HG02759 (cell line): ENCODE measurements around the gene CCDC6.
"Not testable (repeated sequence)": the region's sequence is repeated elsewhere in the genome, so short reads cannot be mapped to it uniquely, and the experiment has no call there.

Source experiments
- ATAC-seq: cut with Tn5 transposase; IDR thresholded peaks from one replicate; pipeline ENCODE4 v1.9.1; 2021; ENCODE audit warnings: mild to moderate bottlenecking, moderate library complexity; ENCODE audit not compliant: unreplicated experiment

CCDC6 gene

DNA sequence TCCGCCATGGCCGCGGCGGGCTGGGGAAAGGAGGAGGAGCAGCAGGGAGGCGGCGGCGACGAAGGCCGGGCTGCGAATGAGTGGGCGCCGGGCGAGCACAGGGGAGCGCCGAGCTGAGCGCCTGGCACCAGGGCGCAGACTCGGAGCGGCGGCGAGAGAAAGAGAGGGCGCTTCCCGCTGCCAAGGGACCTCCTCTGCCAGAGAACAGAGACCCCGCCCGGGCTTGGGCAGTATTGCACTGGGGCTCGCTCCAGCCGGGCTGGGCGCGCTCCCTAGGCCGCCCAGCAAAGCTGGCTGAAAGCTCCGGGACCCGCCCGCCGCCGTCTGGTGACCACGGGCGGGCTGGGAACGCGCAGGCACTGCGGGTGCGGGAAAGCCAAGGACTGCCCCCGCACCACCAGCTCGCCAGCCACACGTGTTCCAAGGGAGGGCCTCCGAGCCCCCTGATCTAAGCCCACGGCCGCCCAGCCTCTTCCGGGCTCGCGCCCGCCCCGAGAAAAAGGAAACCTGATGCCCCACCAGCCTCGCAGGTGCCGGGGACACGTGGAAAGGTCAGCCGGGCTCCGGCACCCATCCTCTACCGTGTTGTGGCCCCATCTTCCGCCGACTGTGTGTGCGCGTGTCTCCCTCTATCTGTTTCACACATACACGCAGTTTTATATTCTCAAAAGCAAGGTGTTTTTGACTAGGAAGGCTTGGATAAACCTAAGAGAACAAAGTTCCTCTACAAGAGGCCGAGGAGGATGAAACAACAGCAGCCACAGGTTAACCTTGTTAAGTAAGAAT lies at the start of gene CCDC6:
Gene CCDC6, minus strand, starts transcription at position 140 of the 786 bp plus-strand sequence. Its CDS starts 132 bp downstream, at position 8.
- peak; percentile 83 for ATAC-seq

- no peak for ATAC-seq
Observed at GRCh38 chr10:59954296-59954695, 47.9 kb upstream of the CCDC6 start.

DNA sequence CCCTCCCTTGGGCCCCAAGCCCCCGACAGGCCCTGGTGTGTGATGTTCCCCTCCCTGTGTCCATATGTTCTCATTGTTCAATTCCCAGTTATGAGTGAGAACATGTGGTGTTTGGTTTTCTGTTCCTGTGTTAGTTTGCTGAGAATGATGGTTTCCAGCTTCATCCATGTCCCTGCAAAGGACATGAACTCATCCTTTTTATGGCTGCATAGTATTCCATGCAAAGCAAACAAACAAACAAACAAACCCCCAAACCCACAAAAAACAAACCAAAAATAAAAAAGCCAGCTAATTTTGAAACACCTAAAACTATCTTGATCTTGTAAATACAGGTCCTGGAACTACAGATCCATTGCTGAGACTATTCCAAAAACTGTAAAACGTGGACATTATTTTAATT lies 47.4 kb upstream of the CCDC6 start:
- not testable (repeated sequence) for ATAC-seq

DNA sequence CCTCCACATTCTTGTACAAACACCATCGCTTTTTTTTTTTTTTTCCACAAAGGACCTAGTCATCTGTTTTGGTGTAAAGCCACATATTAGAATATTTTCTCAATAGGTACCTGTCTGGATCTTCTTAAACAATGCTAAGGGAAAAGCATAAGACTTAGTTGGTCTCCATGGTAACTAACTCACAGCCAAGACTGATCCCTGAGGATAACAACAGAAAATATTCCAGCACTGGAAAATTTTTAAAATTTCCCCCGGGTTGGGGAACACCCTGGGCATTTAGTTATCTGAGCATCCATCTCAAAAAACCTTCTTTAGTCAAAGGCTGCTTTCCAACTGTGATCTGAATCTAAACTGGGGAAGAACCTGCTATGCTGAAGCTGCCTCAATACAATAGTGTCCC lies 43.7 kb upstream of the CCDC6 start:
- no peak for ATAC-seq

GRCh38 chr10:59949608-59950007 lies 43.3 kb upstream of the CCDC6 start:
- no peak for ATAC-seq

GRCh38 chr10:59945991-59946390 lies 39.6 kb upstream of the CCDC6 start:
- no peak for ATAC-seq

DNA sequence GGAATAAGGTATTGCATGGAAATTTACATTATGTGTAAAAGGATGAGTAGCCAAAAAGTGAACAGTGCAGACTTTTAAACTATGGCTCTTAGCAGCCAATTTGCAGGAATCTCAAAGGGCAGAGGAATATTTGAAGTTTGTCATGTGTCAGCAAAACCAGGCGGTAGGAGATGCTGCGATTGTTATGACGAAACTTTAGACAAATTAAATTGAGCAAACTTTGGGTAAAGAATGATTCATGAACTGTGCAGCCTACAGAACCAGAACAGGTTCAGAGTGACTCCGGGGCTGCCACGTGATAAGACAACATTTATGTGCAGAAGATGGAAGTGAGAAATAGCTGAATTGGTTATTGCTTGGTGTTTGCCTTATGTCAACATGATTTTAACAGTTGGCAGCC lies 39.2 kb upstream of the CCDC6 start:
- ATAC-seq, result no peak

DNA sequence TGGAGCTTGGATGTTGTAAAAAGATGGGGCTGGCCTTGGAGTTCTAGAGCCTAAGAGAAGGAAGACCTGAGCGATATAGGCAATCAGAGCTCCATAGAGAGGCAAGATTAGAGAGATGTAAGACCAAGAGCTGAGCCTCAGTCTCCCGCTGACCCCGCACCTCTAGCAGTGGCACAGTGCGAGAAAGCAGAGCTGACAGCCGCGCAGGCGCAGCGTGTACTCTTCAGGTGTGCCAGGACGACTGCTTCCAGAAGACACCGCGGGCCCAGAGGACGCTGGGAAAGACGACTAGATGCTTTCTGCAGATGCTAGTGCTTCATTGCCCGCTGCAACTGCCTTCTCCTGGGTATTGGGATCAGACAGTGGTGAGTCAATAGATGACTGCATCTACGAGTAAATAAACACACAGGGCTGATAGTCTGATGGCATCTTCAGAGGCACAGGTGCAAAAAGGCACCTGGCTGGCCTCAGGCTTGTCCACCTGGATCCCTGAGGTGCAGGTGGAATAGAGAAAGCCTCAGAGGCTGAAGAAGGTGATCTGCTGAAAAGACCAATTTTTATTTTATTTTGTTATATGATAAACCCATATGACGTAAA lies 38.1 kb upstream of the CCDC6 start:
- no peak for ATAC-seq

DNA sequence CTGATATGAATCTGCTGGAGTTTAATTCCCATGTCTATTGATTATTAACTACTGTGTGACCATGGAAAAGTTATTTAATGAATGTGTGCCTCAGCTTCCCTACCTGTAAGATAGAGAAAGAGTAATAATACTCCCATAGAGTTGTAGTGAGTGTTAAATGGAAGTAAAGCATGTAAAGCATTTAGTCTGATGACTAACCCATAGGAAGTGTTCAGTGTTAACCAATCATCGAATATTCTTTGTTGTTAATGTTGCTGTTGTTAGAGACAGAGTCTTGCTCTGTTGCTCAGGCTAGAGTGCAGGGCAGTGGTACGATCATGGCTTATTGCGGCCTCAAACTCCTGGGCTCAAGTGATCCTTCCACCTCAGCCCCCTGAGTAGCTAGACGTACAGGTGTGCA lies 36.2 kb upstream of the CCDC6 start:
- no peak for ATAC-seq

DNA sequence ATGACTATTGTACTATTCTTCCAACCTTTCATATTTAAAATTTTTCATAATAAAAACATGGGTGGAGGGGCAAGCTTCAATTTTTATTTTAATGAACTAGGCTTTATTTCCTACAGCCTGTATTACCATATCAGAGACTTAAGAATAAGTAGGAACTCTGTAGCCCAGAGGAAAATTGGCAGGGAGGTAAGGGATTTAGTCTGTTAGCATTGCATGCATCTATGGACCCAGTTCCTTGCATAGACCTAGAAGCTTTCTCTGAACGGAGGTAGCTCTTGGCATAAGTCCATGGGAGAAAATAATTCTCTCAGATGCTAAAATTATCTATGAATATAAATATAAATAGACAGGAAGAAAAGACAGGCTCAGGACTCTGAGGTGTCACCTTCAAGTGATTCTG lies 31.4 kb upstream of the CCDC6 start:
- ATAC-seq, result no peak

GRCh38 chr10:59934701-59935100 lies 28.3 kb upstream of the CCDC6 start:
- ATAC-seq, result no peak

- ATAC-seq, result not testable (repeated sequence)
Observed at GRCh38 chr10:59930788-59931521, 24.6 kb upstream of the CCDC6 start.

DNA sequence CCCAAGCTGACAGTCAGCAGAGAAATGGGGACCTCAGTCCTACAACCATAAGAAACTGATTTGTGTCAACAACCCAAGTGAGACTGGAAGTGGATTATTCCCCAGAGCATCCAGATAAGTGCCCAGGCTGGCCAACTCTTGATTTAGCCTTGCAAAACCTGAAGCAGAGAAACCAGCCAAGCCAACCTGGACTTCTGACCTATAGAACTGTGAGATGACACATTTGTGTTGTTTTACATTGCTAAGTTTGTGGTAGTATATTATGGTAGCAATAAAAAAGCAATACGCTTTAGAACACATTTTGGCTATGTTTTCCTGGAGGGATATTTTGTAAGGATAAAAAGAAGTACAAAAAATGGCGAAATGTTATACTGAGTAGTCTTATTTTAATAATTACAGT lies 19.7 kb upstream of the CCDC6 start:
- ATAC-seq, result no peak

GRCh38 chr10:59922907-59923306 lies 16.6 kb upstream of the CCDC6 start:
- ATAC-seq, result no peak

DNA sequence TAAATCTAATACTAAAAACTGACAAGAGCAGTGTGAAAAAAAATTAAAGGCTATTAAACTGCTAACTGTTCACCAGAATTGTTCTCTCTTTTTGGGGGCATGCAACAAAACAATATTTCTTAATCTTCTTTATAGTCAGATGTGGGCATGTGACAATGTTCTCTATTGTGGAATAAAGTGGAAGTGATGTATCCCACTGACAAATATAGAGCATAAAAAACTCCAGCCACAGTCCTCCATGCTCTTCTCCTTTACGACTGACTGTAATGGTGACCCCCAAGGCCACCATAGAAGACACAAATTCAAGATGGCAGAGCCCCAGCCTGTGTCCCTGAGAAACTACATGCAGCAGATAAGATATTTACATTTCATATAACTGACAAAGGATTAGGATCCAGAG lies 11.6 kb upstream of the CCDC6 start:
- ATAC-seq, result no peak

DNA sequence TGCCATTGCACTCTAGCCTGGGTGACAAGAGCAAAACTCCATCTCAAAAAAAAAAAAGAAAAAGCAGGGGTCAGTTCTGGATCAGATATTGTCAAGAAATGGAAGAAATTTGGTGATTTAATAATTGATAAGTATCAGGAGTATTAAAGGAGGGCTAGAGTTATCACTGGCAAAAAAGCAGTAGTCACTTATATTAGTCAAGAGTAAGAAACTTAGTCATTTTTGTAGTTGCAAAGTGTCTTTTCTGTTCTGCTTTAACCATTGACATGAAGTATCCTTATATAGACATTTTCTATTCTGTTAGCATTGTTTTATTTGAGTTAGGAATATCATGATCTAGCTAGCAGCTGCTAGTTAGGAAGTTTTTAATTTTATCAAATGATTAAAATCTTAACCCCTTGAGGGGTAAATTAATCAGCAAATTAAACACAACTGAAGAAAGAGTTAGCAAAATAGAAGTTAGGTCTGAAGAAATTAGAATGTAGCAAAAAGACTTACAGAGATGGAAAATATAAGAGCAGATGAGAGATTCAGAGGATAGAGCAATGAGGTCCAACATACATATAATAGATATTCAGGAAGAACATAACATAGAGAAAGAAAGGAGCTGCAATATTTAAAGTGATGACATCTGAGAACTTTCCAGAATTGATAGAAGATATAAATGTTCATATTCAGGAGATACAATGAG lies 7.3 kb upstream of the CCDC6 start:
- no peak for ATAC-seq

- no peak for ATAC-seq
Observed at GRCh38 chr10:59910867-59911266, 4.5 kb upstream of the CCDC6 start.

- no peak for ATAC-seq
Observed at GRCh38 chr10:59909815-59910214, 3.5 kb upstream of the CCDC6 start.

GRCh38 chr10:59908808-59909143 lies 2.4 kb upstream of the CCDC6 start:
- no peak for ATAC-seq

DNA sequence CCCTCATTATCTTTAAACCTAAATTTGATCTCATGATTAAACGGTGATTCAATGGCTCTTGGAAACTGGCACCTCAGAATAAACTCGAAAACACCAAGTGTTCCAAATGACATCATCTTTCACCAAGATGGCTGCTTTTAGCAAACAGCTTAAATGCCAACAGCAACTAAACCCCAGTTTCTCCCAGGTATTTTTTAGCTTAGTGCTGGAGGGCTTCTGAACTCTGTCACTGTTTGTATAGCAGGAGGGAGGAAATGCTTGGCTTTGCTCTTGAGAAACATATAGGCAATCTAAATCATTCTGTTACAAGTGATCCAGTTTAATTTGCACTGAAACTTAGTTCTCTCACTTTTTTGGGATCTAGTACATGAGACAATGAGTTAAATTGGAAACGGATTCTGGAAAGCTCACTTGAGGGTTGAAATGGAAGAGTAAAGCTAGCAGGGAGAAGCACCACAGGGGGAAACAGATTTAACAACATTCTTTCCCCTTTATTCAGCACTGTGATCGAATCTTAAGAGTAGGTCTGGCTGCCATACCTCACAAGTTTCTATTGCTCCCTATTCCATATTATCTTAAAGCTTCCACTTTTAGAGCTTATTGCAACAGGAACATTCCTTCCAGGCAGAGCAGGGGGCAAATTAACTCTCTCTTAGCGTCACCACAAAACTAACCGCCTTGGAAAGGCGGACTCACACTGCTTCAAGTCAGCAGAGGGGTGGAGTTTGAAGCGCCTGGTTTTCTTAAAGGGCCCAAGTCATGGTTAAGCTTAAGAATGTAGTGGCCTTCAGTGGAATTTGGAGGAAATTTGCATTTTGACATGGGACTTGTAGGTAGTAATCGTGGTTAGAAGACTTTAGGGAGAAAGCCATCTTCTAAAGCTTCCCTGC lies 1.8 kb upstream of the CCDC6 start:
- ATAC-seq, result peak; percentile 15

GRCh38 chr10:59907537-59907917 lies 1.2 kb upstream of the CCDC6 start:
- ATAC-seq, result no peak
